ENCODE measurements around the gene RHD.

DNA sequence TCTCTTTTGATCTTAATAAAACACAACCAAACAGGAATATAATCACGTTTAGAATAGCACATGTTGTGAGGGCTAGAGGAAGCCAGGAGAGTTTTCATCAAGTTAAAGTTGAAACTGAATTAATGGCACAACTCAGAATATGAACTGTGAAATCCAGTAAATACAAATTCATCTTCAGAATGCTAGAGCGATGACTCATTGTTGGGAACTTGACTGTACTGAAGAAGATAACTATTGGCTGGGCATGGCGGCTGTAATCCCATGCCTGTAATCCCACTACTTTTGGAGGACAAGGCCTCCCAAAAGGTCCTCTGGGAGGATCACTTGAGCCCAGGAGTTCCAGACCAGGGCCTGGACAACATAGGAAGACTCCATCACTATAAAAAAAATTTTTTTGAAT lies 48.8 kb upstream of the RHD start:
- no peak for TF ChIP-seq POLR2A (IDR thresholded peaks at IDR 0.05)
- TF ChIP-seq, protein P1, sequence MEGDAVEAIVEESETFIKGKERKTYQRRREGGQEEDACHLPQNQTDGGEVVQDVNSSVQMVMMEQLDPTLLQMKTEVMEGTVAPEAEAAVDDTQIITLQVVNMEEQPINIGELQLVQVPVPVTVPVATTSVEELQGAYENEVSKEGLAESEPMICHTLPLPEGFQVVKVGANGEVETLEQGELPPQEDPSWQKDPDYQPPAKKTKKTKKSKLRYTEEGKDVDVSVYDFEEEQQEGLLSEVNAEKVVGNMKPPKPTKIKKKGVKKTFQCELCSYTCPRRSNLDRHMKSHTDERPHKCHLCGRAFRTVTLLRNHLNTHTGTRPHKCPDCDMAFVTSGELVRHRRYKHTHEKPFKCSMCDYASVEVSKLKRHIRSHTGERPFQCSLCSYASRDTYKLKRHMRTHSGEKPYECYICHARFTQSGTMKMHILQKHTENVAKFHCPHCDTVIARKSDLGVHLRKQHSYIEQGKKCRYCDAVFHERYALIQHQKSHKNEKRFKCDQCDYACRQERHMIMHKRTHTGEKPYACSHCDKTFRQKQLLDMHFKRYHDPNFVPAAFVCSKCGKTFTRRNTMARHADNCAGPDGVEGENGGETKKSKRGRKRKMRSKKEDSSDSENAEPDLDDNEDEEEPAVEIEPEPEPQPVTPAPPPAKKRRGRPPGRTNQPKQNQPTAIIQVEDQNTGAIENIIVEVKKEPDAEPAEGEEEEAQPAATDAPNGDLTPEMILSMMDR (IDR thresholded peaks at IDR 0.05): no peak

All from thyroid gland (tissue), 4 donors.